ENCODE measurements around the gene SNRPD3. TPM values are rescaled to one million over a fixed set of nuclear protein-coding genes. Genes with fewer than 3 reads are reported as not detected.
"Not testable (repeated sequence)": the region's sequence is repeated elsewhere in the genome, so short reads cannot be mapped to it uniquely, and the experiment has no call there.

Gene SNRPD3
- total RNA-seq, 2 experiments from 2014 or later = 132 to 139 TPM

DNA sequence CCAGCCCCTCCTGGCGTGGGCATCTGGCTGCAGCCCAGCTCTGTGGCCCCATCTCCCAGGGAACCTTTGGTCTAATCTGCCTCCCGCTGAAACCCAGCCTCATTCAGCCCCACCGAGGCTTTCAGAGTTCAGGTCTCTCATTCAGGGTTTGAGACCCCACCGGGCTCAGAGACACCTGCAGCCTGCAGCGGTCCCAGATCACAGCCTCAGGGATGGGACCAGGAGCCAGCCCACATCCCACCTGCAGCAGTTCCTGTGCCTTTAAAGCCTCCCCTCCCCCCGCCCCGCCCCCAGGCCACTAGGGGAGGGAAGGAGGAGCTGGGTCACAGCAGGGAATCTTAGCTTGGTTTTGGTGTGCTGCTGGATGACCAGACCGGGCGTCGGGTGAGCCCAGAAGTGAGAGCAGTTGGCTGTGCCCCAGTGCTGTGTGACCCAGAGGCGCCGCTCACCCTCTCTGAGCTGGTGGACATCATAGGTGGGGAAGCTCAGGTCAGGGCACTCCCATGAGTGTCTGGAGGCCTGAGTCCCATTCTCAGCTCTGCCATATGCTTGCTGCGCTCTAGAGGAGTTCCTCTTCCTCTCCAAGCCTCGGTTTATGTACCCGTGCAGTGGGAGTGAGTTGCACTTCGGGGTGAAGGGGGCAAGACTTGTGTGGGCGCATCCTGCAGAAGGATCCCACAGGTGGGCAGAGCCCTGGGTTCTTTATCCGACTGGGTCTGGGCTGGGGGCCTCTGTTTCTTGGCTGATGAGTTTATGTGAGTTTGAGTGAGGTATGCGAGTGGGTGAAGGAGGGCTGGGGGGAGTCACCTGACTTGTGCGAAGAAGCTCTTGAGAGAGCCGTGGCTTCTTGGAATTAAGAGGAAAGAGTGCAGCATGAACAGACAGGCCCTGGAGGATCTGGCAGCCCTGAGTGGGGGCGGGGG, 47.3 kb downstream of the SNRPD3 start, which contains the start of gene GGT1:
Gene GGT1 (plus strand): TSS at position 347 of the 923 bp plus-strand sequence. CDS start 7,889 bp downstream, outside the sequence.
- peaks cover 47% of the 10 kb centered on the region for H3K4me1 Mint-ChIP-seq
- H3K4me3 Mint-ChIP-seq = peak within 1 kb of the TSS; percentile 40
- DNase-seq; ATAC-seq; H3K9me3 Mint-ChIP-seq (ENCODE audit: low read depth); H3K36me3 Mint-ChIP-seq; CTCF ChIA-PET; H3K27me3 Mint-ChIP-seq: not testable (repeated sequence)
- peak within 1 kb of the TSS; percentile 85 for H3K27ac Mint-ChIP-seq

DNA sequence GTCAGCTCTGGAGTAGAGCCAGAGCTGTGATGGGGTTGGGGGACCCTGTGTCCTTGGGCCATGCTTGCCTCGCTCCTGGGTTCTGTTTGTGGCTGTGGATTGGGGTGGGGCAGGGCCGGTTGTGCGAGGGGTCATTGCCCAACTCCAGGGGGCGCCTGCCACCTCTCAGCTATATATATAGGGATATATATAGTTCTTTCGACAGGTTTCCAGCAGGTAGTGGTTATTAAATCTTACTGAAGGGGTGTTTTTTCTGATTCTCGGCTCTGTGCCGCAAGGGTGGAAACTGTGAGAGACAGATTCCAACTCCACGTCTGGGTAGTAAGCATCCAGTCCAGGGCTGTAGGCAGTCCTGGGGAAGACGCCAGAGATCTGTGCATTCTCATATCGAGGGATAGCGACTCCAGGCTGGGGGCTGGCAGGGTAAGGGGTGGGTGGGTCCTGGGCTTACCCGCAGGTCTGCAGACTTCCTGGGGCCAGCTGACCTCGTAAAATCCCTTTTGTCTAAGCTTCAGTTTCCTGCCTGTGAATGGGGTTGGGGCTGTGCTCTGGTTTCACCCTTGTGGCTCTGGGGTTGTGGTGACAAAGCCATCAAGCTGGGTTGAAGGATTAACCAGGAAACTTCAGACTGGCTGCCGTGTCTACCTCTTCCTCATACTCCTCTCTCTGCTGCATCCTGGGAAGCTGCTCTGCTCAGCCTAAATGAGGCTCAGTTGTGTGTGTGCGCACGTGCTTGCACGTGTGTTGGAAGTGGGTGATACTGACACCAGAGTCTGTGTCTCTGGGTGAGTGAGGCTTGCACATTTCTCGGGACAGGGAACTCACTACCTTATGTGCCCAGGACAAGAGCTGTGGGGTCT, 48.2 kb downstream of the SNRPD3 start:
- H3K27ac Mint-ChIP-seq = peak overlapping the region; percentile 85
- H3K4me3 Mint-ChIP-seq = peak overlapping the region; percentile 40
- H3K27me3 Mint-ChIP-seq; H3K36me3 Mint-ChIP-seq; H3K9me3 Mint-ChIP-seq (ENCODE audit: low read depth); CTCF ChIA-PET: not testable (repeated sequence)
- ATAC-seq (peak; percentile 47), DNase-seq (peak; percentile 56)
- peaks cover 48% of the 10 kb centered on the region for H3K4me1 Mint-ChIP-seq

DNA sequence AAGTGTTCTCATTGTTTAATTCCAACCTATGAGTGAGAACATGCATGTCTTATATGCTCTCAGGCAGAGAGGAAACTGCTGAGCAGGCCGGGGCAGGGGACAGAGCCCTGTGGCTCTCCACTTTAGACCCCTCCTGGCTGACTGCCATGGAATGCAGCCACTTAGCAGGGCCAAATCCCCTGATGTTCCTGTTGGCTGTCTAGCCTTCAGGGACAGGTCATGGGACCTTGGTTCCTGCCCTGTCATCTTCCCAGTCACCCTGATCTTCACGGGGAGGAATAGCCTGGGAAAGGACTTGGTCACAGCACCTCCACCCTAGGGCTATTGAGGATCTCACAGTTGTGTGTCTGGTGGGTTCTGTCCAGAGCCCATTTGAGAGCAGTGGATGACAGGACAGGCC, 50.5 kb downstream of the SNRPD3 start:
- peaks cover 42% of the 10 kb centered on the region for H3K4me1 Mint-ChIP-seq
- H3K36me3 Mint-ChIP-seq; DNase-seq; ATAC-seq; H3K27me3 Mint-ChIP-seq; H3K4me3 Mint-ChIP-seq; CTCF ChIA-PET; H3K9me3 Mint-ChIP-seq (ENCODE audit: low read depth): not testable (repeated sequence)
- H3K27ac Mint-ChIP-seq = peak overlapping the region; percentile 76

DNA sequence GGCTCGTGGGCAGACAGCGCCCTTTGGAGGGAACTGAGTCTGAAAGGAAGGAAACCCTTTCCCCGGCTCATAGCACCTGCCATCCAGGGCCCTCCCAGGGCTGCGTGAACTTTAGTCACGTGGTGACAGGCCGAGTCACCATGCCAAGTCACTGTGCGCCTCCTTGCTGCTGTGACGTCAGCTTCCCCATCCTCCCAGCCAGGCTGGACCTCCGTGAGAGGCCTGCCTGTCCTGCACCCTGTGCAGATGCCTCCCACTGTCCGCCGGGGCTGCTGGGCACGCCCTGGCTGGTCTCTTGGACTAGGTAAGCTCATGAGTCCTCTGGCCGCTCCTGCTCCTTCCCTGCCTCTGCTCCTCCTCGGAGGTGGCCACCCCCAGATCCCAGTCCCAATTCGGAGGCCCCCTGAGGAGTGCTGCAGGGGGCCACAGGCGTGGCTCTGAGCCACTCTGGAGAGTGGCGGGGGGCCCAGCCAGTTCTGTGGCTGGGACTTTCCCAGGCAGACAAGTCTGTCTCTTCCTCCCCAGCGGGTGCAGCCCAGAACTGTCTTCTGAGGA, 51.7 kb downstream of the SNRPD3 start:
- Mint-ChIP-seq H3K4me3 (peak overlapping the region; percentile 97), H3K4me1 (peaks cover 33% of the 10 kb centered on the region), H3K27ac (peak overlapping the region; percentile 99)
- H3K9me3 Mint-ChIP-seq (ENCODE audit: low read depth); H3K36me3 Mint-ChIP-seq; H3K27me3 Mint-ChIP-seq; CTCF ChIA-PET: not testable (repeated sequence)
- ATAC-seq (peak; percentile 83), DNase-seq (peak; percentile 89)

DNA sequence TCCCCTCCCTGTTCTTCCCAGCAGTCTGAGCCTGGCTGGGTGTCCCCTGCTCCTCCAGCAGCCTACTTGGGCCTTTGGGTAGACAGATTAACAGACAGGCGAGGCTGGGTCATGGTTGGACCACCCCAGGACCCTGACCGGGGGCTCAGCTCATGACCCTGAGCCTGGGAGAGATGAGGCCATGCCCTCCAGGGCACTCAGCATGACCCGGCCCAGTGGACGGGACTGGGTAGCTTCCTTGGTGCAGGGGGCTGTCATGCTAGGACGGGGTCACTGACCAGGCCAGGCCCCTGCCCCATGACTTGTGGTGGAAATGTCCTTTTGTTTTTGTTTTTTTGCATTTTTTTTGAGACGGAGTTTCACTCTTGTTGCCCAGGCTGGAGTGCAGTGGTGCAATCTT, 52.5 kb downstream of the SNRPD3 start:
- H3K36me3 Mint-ChIP-seq; H3K27me3 Mint-ChIP-seq; ATAC-seq; DNase-seq; CTCF ChIA-PET; H3K9me3 Mint-ChIP-seq (ENCODE audit: low read depth): not testable (repeated sequence)
- Mint-ChIP-seq H3K4me1 (peaks cover 29% of the 10 kb centered on the region), H3K4me3 (peak overlapping the region; percentile 97), H3K27ac (peak overlapping the region; percentile 99)

DNA sequence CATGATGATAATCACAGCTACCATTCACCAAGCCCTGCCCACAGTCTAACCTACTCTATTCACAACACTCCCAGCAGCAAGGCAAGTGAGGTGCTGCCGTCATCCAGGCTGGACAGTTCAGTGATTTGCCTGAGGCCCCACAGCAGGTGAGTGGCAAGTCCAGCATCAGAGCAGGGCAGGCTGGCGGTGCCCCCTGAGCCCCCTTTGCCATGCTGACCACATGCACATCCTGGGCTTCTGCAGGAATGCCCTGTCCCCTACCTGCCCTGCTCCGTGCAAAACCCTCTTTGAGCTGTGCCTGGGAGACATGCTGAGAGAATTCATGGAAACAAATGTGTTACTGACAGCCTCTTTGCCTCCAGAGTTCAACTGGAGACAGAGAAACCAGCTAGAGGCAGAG, 54.1 kb downstream of the SNRPD3 start:
- H3K27ac Mint-ChIP-seq; H3K27me3 Mint-ChIP-seq; H3K36me3 Mint-ChIP-seq; DNase-seq; ATAC-seq; CTCF ChIA-PET; H3K4me3 Mint-ChIP-seq; H3K9me3 Mint-ChIP-seq (ENCODE audit: low read depth): not testable (repeated sequence)
- H3K4me1 Mint-ChIP-seq = peaks cover 16% of the 10 kb centered on the region

DNA sequence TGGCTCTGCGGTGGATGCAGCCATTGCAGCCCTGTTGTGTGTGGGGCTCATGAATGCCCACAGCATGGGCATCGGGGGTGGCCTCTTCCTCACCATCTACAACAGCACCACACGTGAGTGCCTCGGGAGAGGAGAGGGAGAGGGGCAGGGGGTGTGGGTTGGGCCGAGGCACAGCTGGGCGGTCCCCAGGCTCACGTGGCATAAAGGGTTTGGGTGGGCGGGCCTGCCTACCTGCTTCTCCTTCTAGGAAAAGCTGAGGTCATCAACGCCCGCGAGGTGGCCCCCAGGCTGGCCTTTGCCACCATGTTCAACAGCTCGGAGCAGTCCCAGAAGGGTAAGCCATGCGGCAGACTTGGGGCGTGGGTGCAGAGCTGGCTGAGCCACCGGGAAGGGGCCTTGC, 59.0 kb downstream of the SNRPD3 start:
- H3K36me3 Mint-ChIP-seq; H3K4me1 Mint-ChIP-seq; H3K4me3 Mint-ChIP-seq; DNase-seq; H3K27me3 Mint-ChIP-seq; CTCF ChIA-PET; H3K9me3 Mint-ChIP-seq (ENCODE audit: low read depth); H3K27ac Mint-ChIP-seq; ATAC-seq: not testable (repeated sequence)

DNA sequence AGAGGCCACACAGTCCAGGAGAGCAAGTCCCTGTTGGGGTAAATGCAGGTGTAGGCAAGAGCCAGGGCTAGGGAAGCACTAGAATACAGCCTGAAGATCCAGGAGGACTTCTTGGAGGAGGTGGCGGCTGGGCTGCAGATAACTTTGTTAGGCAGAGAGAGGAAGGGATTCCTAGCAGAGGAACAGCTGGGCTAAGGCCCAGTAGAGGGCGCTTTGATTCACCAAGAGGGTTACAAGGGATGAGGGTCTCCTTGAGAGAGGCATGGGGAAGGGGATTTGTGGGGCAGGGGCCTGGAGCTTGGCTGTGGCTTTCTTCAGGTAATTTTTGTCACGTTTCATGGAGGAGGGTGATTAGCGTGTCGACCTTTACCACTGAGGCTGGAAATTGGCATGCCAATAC, 65.4 kb downstream of the SNRPD3 start:
- CTCF ChIA-PET; ATAC-seq; H3K4me3 Mint-ChIP-seq; DNase-seq; H3K27me3 Mint-ChIP-seq; H3K36me3 Mint-ChIP-seq; H3K4me1 Mint-ChIP-seq; H3K9me3 Mint-ChIP-seq (ENCODE audit: low read depth); H3K27ac Mint-ChIP-seq: not testable (repeated sequence)

DNA sequence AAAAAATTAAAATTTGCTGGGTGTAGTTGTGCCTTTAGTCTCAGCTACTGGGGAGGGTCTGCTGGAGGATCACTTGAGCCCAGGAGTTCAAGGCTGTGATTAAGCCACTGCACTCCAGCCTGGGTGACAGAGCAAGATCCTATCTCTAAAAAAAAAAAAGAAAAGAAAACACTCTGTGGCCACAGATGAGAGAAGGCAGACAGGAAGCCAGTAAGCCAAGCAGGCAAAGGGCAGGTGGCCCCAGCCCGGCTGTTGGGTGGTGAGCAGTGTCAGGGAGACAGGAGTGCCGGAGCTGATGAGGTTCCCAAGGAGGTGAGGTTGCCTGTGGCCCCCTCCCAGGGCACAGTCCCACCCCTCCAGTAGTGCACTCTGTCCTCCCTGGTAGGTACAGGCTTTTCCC, 66.8 kb downstream of the SNRPD3 start:
- H3K27me3 Mint-ChIP-seq; H3K36me3 Mint-ChIP-seq; ATAC-seq; H3K4me1 Mint-ChIP-seq; H3K4me3 Mint-ChIP-seq; CTCF ChIA-PET; H3K9me3 Mint-ChIP-seq (ENCODE audit: low read depth): not testable (repeated sequence)
- H3K27ac Mint-ChIP-seq = peak overlapping the region; percentile 52
- peak; percentile 54 for DNase-seq

Other genes with a start within 250 kb of the SNRPD3 start
- 10 to 100 TPM; 19.7 to 21.1 TPM for gene ADORA2A, start 128.4 kb upstream of the SNRPD3 start, total RNA-seq
- gene UPB1, start 60.7 kb upstream of the SNRPD3 start, total RNA-seq = under 1 TPM; 0.09 to 0.14 TPM
- 100 to 1,000 TPM; 130 to 150 TPM for gene GUCD1, start 861 bp upstream of the SNRPD3 start, total RNA-seq
- gene LRRC75B, start 37.1 kb downstream of the SNRPD3 start, total RNA-seq = 1 to 10 TPM; 1.6 to 2.1 TPM
- 10 to 100 TPM; 51.2 to 66.0 TPM for gene GGT1, start 47.2 kb downstream of the SNRPD3 start, total RNA-seq
- not detected for gene PIWIL3, start 218.7 kb downstream of the SNRPD3 start, total RNA-seq

All from activated CD8-positive, alpha-beta memory T cell treated with anti-CD3 and anti-CD28 coated beads, Interleukin-2, amount 10 ng/mL, durations not matched to agents 7 days and 5 days (primary cell).